OCI-LY1 (cell line): ENCODE measurements around the gene OLIG2.

Experiments used
- H2AFZ ChIP-seq: fragments of 200-600 bp; sonication (generic), shearing (Covaris generic); 2 replicates; pipeline ENCODE4 v1.6.0; 2014; ENCODE audit warnings: antibody characterized with exemption, mild to moderate bottlenecking, low read length
- H3F3A ChIP-seq: fragments of 200-600 bp; sonication (generic), shearing (Covaris generic); 2 replicates; pipeline ENCODE4 v1.6.0; 2014; ENCODE audit warnings: mild to moderate bottlenecking, antibody characterized with exemption, low read length, moderate library complexity; ENCODE audit not compliant: insufficient read depth
- H3K27ac ChIP-seq: fragments of 200-600 bp; sonication (generic); 2 replicates; pipeline ENCODE4 v1.5.1; 2014; ENCODE audit warnings: low read length, mixed run types, mild to moderate bottlenecking, low read depth; ENCODE audit not compliant: poor library complexity, severe bottlenecking
- H3K27me3 ChIP-seq: fragments of 200-600 bp; sonication (generic); 2 replicates; pipeline ENCODE4 v1.6.0; 2014; ENCODE audit warnings: antibody characterized with exemption, mild to moderate bottlenecking, low read length, moderate library complexity; ENCODE audit not compliant: insufficient read depth
- H3K36me3 ChIP-seq: fragments of 200-600 bp; sonication (generic); 2 replicates; pipeline ENCODE4 v1.6.1; 2014; ENCODE audit warnings: mild to moderate bottlenecking, antibody characterized with exemption, low read length, moderate library complexity, mixed read lengths; ENCODE audit not compliant: insufficient read depth
- H3K4me1 ChIP-seq: fragments of 200-600 bp; sonication (generic); 2 replicates; pipeline ENCODE4 v1.5.1; 2014; ENCODE audit warnings: mild to moderate bottlenecking, low read length, moderate library complexity; ENCODE audit not compliant: insufficient read depth, severe bottlenecking
- H3K4me2 ChIP-seq: fragments of 200-600 bp; sonication (generic), shearing (Covaris generic); 2 replicates; pipeline ENCODE4 v1.6.1; 2014; ENCODE audit warnings: low read length
- H3K4me3 ChIP-seq: fragments of 200-600 bp; sonication (generic); 2 replicates; pipeline ENCODE4 v1.5.1; 2014; ENCODE audit warnings: low read length, low read depth, mild to moderate bottlenecking, mixed read lengths; ENCODE audit not compliant: poor library complexity, severe bottlenecking
- H3K79me2 ChIP-seq: fragments of 200-600 bp; shearing (Covaris generic); 2 replicates; pipeline ENCODE4 v1.6.1; 2016; ENCODE audit warnings: mixed run types, low read length, mixed read lengths; ENCODE audit not compliant: insufficient read depth
- H3K9ac ChIP-seq: fragments of 200-600 bp; sonication (generic), shearing (Covaris generic); 2 replicates; pipeline ENCODE4 v1.6.1; 2014; ENCODE audit warnings: mild to moderate bottlenecking, low read length, mixed read lengths
- H3K9me2 ChIP-seq: fragments of 200-600 bp; sonication (generic), shearing (Covaris generic); 2 replicates; pipeline ENCODE4 v1.6.1; 2014; ENCODE audit warnings: low read depth, mild to moderate bottlenecking, low read length, mixed read lengths
- H3K9me3 ChIP-seq: fragments of 200-600 bp; shearing (Covaris generic); 2 replicates; pipeline ENCODE4 v1.6.1; 2014; ENCODE audit warnings: low read length, mixed read lengths
- H4K20me1 ChIP-seq: fragments of 200-600 bp; sonication (generic), shearing (Covaris generic); 2 replicates; pipeline ENCODE4 v1.6.0; 2016; ENCODE audit warnings: mild to moderate bottlenecking, low read length; ENCODE audit not compliant: insufficient read depth
- EZH2 ChIP-seq: fragments of 200-600 bp; sonication (generic), shearing (Covaris generic); IDR thresholded peaks from 2 replicates; pipeline ENCODE4 v1.8.0; 2017; ENCODE audit warnings: borderline replicate concordance, mixed run types, mild to moderate bottlenecking, antibody characterized with exemption, low read length, moderate library complexity, mixed read lengths
- TF ChIP-seq, protein P1 (sequence below): fragments of 200-600 bp; sonication (generic), shearing (Covaris generic); IDR thresholded peaks from 2 replicates; pipeline ENCODE4 v1.5.1; 2017; ENCODE audit warnings: mild to moderate bottlenecking, antibody characterized with exemption, low read length, moderate library complexity, mixed read lengths

OLIG2 gene

GRCh38 chr21:33061233-33061632, 35.5 kb downstream of the OLIG2 start:
- H3K9me3 ChIP-seq: no peaks in the 10 kb centered on the region
- no peak overlapping the region for H3K27ac ChIP-seq
- H3K79me2 ChIP-seq: no peaks in the 10 kb centered on the region
- TF ChIP-seq EZH2: no peak
- TF ChIP-seq, protein P1, sequence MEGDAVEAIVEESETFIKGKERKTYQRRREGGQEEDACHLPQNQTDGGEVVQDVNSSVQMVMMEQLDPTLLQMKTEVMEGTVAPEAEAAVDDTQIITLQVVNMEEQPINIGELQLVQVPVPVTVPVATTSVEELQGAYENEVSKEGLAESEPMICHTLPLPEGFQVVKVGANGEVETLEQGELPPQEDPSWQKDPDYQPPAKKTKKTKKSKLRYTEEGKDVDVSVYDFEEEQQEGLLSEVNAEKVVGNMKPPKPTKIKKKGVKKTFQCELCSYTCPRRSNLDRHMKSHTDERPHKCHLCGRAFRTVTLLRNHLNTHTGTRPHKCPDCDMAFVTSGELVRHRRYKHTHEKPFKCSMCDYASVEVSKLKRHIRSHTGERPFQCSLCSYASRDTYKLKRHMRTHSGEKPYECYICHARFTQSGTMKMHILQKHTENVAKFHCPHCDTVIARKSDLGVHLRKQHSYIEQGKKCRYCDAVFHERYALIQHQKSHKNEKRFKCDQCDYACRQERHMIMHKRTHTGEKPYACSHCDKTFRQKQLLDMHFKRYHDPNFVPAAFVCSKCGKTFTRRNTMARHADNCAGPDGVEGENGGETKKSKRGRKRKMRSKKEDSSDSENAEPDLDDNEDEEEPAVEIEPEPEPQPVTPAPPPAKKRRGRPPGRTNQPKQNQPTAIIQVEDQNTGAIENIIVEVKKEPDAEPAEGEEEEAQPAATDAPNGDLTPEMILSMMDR: no peak
- H3K4me2 ChIP-seq: no peak overlapping the region
- no peaks in the 10 kb centered on the region for H3F3A ChIP-seq
- H4K20me1 ChIP-seq: no peaks in the 10 kb centered on the region
- H3K36me3 ChIP-seq: no peaks in the 10 kb centered on the region
- H3K4me3 ChIP-seq: no peak overlapping the region
- H3K9ac ChIP-seq: no peak overlapping the region
- H2AFZ ChIP-seq: no peak overlapping the region
- 0 out of 2 replicates have a peak, but pooled peaks cover 8% of the 10 kb centered on the region for H3K27me3 ChIP-seq
- H3K9me2 ChIP-seq: no peaks in the 10 kb centered on the region
- H3K4me1 ChIP-seq: no peaks in the 10 kb centered on the region

DNA sequence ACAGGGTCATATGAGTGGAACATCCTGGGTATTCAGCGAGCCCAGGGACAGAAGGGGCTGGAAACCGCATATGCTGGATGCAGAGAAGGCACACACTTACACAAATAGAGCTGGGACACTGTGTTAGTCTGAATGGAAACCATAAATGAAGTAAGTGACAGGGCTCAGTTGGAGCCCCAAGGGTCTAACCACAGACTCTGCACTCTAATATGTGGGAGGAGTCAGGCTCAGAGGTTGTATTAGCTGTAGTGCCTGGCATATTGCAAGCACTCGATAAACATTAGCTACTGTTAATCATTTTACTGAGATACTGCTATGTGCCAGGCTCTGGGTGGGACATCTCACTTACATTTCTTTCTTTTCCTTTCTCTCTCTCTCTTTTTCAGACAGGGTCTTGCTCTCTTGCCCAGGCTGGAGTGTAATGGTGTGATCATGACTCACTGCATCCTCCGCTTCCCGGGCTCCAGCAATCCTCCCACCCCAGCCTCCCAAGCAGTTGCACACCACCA, 37.7 kb downstream of the OLIG2 start:
- Histone ChIP-seq H3K4me3 (no peak overlapping the region), H3K4me1 (no peaks in the 10 kb centered on the region), H2AFZ (no peak overlapping the region), H3K27ac (no peak overlapping the region), H3K27me3 (0 out of 2 replicates have a peak, but pooled peaks cover 8% of the 10 kb centered on the region), H3K36me3 (no peaks in the 10 kb centered on the region), H3K9me3 (no peaks in the 10 kb centered on the region), H3K4me2 (no peak overlapping the region), H3K9ac (no peak overlapping the region), H3K79me2 (no peaks in the 10 kb centered on the region), H4K20me1 (no peaks in the 10 kb centered on the region), H3F3A (no peaks in the 10 kb centered on the region), H3K9me2 (no peaks in the 10 kb centered on the region)
- no peak for TF ChIP-seq EZH2
- TF ChIP-seq, protein P1: no peak

DNA sequence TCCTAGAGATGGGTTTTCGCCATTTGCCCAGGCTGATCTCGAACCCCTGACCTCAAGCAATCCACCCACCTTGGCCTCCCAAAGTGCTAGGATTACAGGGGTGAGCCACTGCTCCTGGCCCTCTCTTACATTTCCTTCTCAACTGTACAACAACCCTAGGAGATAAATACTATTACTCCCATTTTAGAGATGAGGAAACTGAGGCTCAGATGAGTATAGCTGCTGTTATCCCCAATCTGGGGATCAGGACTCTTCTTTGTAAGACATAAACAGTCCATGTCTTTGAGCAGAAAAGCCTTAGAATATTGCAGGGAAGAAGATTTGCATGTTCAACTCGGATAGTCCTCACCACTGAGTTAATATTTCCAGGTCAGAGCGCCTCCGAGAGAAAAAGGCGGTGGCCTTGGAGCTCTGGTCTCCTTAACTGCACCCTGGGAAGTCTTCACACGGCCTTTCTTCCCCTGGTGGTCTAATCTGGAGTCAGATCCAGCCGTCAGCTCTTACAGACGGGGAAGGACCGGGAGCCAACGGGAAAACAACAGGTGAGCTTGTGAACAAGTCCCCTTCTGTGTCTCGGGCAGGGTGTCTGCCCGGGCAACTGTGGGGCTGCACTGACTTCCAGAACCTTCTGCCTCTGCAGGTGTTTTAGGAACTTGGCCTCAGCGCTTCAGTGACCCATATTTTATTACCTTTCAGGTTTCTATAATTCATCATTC, 38.3 kb downstream of the OLIG2 start:
- H2AFZ ChIP-seq: no peak overlapping the region
- H4K20me1 ChIP-seq: no peaks in the 10 kb centered on the region
- H3K27me3 ChIP-seq: 0 out of 2 replicates have a peak, but pooled peaks cover 8% of the 10 kb centered on the region
- no peak overlapping the region for H3K9ac ChIP-seq
- H3K27ac ChIP-seq: no peak overlapping the region
- no peak overlapping the region for H3K4me3 ChIP-seq
- no peaks in the 10 kb centered on the region for H3F3A ChIP-seq
- no peaks in the 10 kb centered on the region for H3K79me2 ChIP-seq
- no peak for TF ChIP-seq EZH2
- TF ChIP-seq, protein P1: no peak
- H3K9me2 ChIP-seq: no peaks in the 10 kb centered on the region
- H3K4me1 ChIP-seq: no peaks in the 10 kb centered on the region
- no peaks in the 10 kb centered on the region for H3K36me3 ChIP-seq
- H3K4me2 ChIP-seq: no peak overlapping the region
- H3K9me3 ChIP-seq: peaks cover 3% of the 10 kb centered on the region; the same call in 1 of the 2 replicates
